DMS79 treated with DMSO at 0.1 percent for 48 hours (cell line): ENCODE measurements around the gene GINS2.

Experiments
- DNase-seq: peaks from one replicate; lab custom pipeline; 2025; lab: John Stamatoyannopoulos, UW

The GINS2 gene

GRCh38 chr16:85667841-85668413 lies 20.8 kb downstream of the GINS2 start:
- no peak for DNase-seq

- DNase-seq, result no peak
These were observed 21.5 kb downstream of the GINS2 start for GRCh38 chr16:85667261-85667660.

GRCh38 chr16:85665929-85666328 lies 22.8 kb downstream of the GINS2 start:
- DNase-seq, result no peak

- no peak for DNase-seq
These were observed 23.4 kb downstream of the GINS2 start for GRCh38 chr16:85665373-85665740.

GRCh38 chr16:85664580-85665372 lies 24.0 kb downstream of the GINS2 start:
- DNase-seq, result no peak

GRCh38 chr16:85663891-85664321 lies 24.8 kb downstream of the GINS2 start:
- peak; percentile 63 for DNase-seq

- DNase-seq, result no peak
These were observed 25.6 kb downstream of the GINS2 start for GRCh38 chr16:85662976-85663830.

- DNase-seq, result no peak
These were observed 26.3 kb downstream of the GINS2 start for GRCh38 chr16:85662482-85662812.

GRCh38 chr16:85661740-85662481 lies 26.8 kb downstream of the GINS2 start:
- DNase-seq, result no peak

- DNase-seq, result no peak
These were observed 27.7 kb downstream of the GINS2 start for GRCh38 chr16:85660843-85661739.

GRCh38 chr16:85659805-85660511 lies 28.8 kb downstream of the GINS2 start:
- no peak for DNase-seq

GRCh38 chr16:85659336-85659735 lies 29.4 kb downstream of the GINS2 start:
- no peak for DNase-seq

- DNase-seq, result no peak
These were observed 30.0 kb downstream of the GINS2 start for GRCh38 chr16:85658504-85659326.

- DNase-seq, result no peak
These were observed 30.8 kb downstream of the GINS2 start for GRCh38 chr16:85657996-85658395.

GRCh38 chr16:85657267-85657650 lies 31.5 kb downstream of the GINS2 start:
- DNase-seq, result no peak

GRCh38 chr16:85656351-85657266 lies 32.1 kb downstream of the GINS2 start:
- no peak for DNase-seq

GRCh38 chr16:85655216-85656129 lies 33.3 kb downstream of the GINS2 start:
- DNase-seq, result no peak
